Measurements from ENCODE around the gene GRIK3.

DNA sequence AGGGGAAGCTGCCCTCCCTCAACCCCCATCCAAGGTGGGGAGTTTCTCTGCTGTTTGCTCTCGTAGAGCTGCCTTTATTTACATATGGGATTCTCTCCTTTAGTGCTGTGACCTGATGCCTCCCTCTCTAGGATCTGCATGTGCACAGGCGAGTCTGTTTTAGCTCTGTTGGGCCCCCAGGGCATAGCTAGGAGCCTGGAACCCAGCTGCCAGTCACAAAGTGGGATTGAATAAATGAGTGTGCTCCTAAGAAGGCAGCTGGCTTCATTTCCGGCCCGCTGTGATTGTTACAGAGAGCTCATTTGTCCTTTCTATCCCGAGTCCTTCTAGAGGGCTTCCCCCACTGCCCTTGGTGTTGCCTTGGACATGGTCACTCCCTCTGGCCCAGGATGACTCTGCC, 176.6 kb downstream of the GRIK3 start:
- TF ChIP-seq POLR2A (IDR thresholded peaks at IDR 0.05; ENCODE audit: low read depth, low read length) (no peak), POLR2AphosphoS5 (IDR thresholded peaks at IDR 0.05; ENCODE audit: low read depth, low read length) (no peak)

Data from GM12892 (cell line).